HepG2 (cell line): ENCODE data around the gene TXN. TPM values are rescaled to one million over a fixed set of nuclear protein-coding genes. Genes with fewer than 3 reads are reported as not detected.
A peak's percentile ranks its signal among the peaks of the same experiment; 100 is the strongest.

Experiments used
- ARID2 ChIP-seq: sonication (generic); formaldehyde crosslinking; IDR thresholded peaks from 2 replicates; pipeline ENCODE4 v1.8.1; 2022; ENCODE audit warnings: mild to moderate bottlenecking, missing genetic modification reagents, borderline replicate concordance
- ATRX ChIP-seq: sonication (generic); formaldehyde crosslinking; IDR thresholded peaks from 2 replicates; pipeline ENCODE4 v1.4.0; 2020; ENCODE audit warnings: missing genetic modification reagents, borderline replicate concordance
- CCDC6 ChIP-seq: sonication (generic); formaldehyde crosslinking; IDR thresholded peaks from 2 replicates; pipeline ENCODE4 v1.8.1; 2022; ENCODE audit warnings: mild to moderate bottlenecking, missing genetic modification reagents, moderate library complexity
- FUBP1 ChIP-seq: sonication (generic); formaldehyde crosslinking; IDR thresholded peaks from 2 replicates; pipeline ENCODE4 v1.5.1; 2020; ENCODE audit warnings: missing genetic modification reagents, mild to moderate bottlenecking, borderline replicate concordance
- HOXA7 ChIP-seq: sonication (generic); formaldehyde crosslinking; IDR thresholded peaks from 2 replicates; pipeline ENCODE4 v1.8.1; 2022; ENCODE audit warnings: mild to moderate bottlenecking, missing genetic modification reagents, moderate library complexity
- NFKB2 ChIP-seq: sonication (generic); formaldehyde crosslinking; IDR thresholded peaks from 2 replicates; pipeline ENCODE4 v1.4.0; 2020; ENCODE audit warnings: missing genetic modification reagents, borderline replicate concordance
- ONECUT2 ChIP-seq: sonication (generic); formaldehyde crosslinking; IDR thresholded peaks from 2 replicates; pipeline ENCODE4 v1.4.0; 2020; ENCODE audit warnings: missing genetic modification reagents
- PITX1 ChIP-seq: sonication (generic); formaldehyde crosslinking; IDR thresholded peaks from 2 replicates; pipeline ENCODE4 v1.5.1; 2020; ENCODE audit warnings: mild to moderate bottlenecking, missing genetic modification reagents
- POGK ChIP-seq: sonication (generic); formaldehyde crosslinking; conservative IDR thresholded peaks from 2 replicates; pipeline ENCODE4 v1.8.0; 2022; ENCODE audit warnings: mild to moderate bottlenecking, moderate library complexity, missing genetic modification reagents
- POLR2AphosphoS2 ChIP-seq: IDR thresholded peaks from 2 replicates; pipeline ENCODE4 v1.6.1; 2011; ENCODE audit warnings: low read depth, low read length, improper control_type of control experiment
- TBL1XR1 ChIP-seq: fragments of 150-350 bp; IDR thresholded peaks from 2 replicates; pipeline ENCODE4 v1.6.1; 2014; ENCODE audit warnings: borderline replicate concordance, low read length; ENCODE audit not compliant: partially characterized antibody
- THAP9 ChIP-seq: sonication (generic); formaldehyde crosslinking; IDR thresholded peaks from 2 replicates; pipeline ENCODE4; 2020; ENCODE audit warnings: missing genetic modification reagents, mild to moderate bottlenecking, borderline replicate concordance
- WIZ ChIP-seq: sonication (generic); formaldehyde crosslinking; IDR thresholded peaks from 2 replicates; pipeline ENCODE4 v1.5.1; 2020; ENCODE audit warnings: mild to moderate bottlenecking, missing genetic modification reagents
- ZKSCAN5 ChIP-seq: sonication (generic); formaldehyde crosslinking; IDR thresholded peaks from 2 replicates; pipeline ENCODE4 v1.5.1; 2020; ENCODE audit warnings: mild to moderate bottlenecking, missing genetic modification reagents
- ZNF569 ChIP-seq: sonication (generic); formaldehyde crosslinking; IDR thresholded peaks from 2 replicates; pipeline ENCODE4 v1.5.0; 2020; ENCODE audit warnings: mild to moderate bottlenecking, missing genetic modification reagents, moderate library complexity, borderline replicate concordance
- polyA plus RNA-seq, 8 experiments: library from polyadenylated mRNA; depleted of rRNA in 3 of 8; stranded (reverse) in 7 of 8; unstranded in 1 of 8; fragments of >200 nt; fragmentation: Illumina TruSeq in 4 of 8; extraction: Trizol in 4 of 8; gene quantifications; 2 replicates each; pipeline versions ENCODE4 v1.2.1 to v1.2.3, GENCODE V29; 2011 to 2016; ENCODE audit warnings: low read depth in 4 of 8, missing spikeins in 1 of 8, mixed read lengths in 1 of 8; ENCODE audit not compliant: insufficient read depth in 1 of 8
- total RNA-seq, 5 experiments: library from RNA; depleted of rRNA; stranded (reverse); fragments of >200 nt; fragmentation: Illumina TruSeq; extraction: Trizol; gene quantifications; 2 replicates each; pipeline ENCODE4 v1.2.3, GENCODE V29; 2016; ENCODE audit warnings: low read depth in 1 of 5
- TF ChIP-seq, protein P1 (sequence below): sonication (generic); formaldehyde crosslinking; IDR thresholded peaks from 2 replicates; pipeline ENCODE4 v1.4.0; 2020; ENCODE audit warnings: mild to moderate bottlenecking, missing genetic modification reagents, borderline replicate concordance
- TF ChIP-seq, protein P2 (sequence below): IDR thresholded peaks from 2 replicates; pipeline ENCODE4 v1.6.1; 2016; ENCODE audit warnings: control low read depth

The TXN gene
- total and polyA plus RNA-seq, 2 of the 13 experiments (the other 11 are each of a cell fraction or from before 2014, with no cell fraction given): 364 to 470 TPM

- TF ChIP-seq ATRX (CRISPR knock-in tag): no peak
- no peak for TF ChIP-seq HOXA7 (CRISPR knock-in tag)
- TF ChIP-seq, protein P1, sequence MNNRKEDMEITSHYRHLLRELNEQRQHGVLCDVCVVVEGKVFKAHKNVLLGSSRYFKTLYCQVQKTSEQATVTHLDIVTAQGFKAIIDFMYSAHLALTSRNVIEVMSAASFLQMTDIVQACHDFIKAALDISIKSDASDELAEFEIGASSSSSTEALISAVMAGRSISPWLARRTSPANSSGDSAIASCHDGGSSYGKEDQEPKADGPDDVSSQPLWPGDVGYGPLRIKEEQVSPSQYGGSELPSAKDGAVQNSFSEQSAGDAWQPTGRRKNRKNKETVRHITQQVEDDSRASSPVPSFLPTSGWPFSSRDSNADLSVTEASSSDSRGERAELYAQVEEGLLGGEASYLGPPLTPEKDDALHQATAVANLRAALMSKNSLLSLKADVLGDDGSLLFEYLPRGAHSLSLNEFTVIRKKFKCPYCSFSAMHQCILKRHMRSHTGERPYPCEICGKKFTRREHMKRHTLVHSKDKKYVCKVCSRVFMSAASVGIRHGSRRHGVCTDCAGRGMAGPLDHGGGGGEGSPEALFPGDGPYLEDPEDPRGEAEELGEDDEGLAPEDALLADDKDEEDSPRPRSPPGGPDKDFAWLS (CRISPR knock-in tag): no peak
- TF ChIP-seq, protein P2, sequence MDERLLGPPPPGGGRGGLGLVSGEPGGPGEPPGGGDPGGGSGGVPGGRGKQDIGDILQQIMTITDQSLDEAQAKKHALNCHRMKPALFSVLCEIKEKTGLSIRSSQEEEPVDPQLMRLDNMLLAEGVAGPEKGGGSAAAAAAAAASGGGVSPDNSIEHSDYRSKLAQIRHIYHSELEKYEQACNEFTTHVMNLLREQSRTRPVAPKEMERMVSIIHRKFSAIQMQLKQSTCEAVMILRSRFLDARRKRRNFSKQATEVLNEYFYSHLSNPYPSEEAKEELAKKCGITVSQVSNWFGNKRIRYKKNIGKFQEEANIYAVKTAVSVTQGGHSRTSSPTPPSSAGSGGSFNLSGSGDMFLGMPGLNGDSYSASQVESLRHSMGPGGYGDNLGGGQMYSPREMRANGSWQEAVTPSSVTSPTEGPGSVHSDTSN (CRISPR knock-in tag): no peak
- TF ChIP-seq FUBP1: no peak
- TF ChIP-seq CCDC6 (CRISPR knock-in tag): no peak
- TF ChIP-seq ONECUT2 (CRISPR knock-in tag): no peak
- TF ChIP-seq ZNF569 (CRISPR knock-in tag): no peak
- TF ChIP-seq ARID2 (CRISPR knock-in tag): no peak
- TF ChIP-seq ZKSCAN5 (CRISPR knock-in tag): no peak
- TF ChIP-seq PITX1 (CRISPR knock-in tag): no peak
- TF ChIP-seq POLR2AphosphoS2: no peak
- no peak for TF ChIP-seq TBL1XR1
- 0 out of 2 replicates have a peak, but pooled peaks have one; percentile 24 for TF ChIP-seq POGK (CRISPR knock-in tag)
- TF ChIP-seq NFKB2: no peak
- TF ChIP-seq THAP9 (CRISPR knock-in tag): no peak
- TF ChIP-seq WIZ: no peak
These were observed 58.7 kb downstream of the TXN start (continued) for GRCh38 chr9:110197330-110198187.
